HG03095 (cell line): ENCODE measurements around the gene DPM2.

ENCODE experiments used
- ATAC-seq: cut with Tn5 transposase; IDR thresholded peaks from one replicate; pipeline ENCODE4 v1.9.1; 2021; ENCODE audit warnings: moderate library complexity; ENCODE audit not compliant: unreplicated experiment

DPM2 gene

DNA sequence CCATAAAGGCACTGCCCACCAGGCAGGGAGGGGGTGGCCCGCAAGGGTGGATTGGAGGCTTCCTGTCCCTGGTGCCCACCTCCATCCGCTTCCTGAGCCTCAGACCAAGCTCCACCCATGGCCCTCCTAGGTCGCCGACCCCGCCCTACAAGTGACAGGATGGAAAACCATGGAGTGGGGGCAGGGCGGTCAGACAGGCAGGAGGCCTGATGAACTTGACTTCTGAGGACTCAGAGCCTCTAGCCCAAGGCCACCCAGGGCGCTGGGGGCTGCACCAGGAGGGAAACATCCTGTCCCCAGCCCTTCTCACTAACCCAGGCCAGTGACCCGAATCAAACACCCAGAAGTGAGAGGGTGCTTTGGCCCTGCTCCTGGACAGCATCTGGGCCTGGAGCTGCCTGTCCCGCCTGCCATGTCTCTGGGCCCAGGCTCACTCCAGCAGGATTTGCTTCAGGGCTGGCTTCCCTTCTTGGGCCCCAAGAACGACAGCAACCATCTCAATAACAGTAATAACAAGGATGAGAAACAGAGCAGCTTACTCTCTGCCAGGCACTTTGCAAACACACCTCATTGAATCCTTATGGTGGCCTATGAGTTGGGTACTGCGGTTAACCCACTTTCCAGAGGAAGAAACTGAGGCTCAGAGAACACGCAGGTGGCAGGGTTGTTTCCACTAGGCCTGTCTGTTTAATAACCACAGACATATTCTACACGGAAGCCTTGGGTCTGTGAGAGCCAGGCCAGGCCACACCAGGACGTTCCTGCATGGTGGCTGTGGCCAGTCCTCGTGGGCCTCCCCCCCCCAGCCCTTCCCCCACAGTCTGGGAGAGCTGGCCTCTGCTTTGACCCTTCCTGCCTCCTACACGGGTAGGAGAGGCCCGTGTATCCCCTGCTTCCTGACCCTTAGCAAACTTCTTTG is 33.8 kb downstream of the DPM2 start:
- peak; percentile 19 for ATAC-seq

- peak; percentile 50 for ATAC-seq
These were observed 38.3 kb downstream of the DPM2 start, which contains the start of gene ST6GALNAC6 for GRCh38 chr9:127899128-127899943. ST6GALNAC6 (minus strand) TSS chr9:127899603; CDS start chr9:127897981, 1,622 bp downstream.

- no peak for ATAC-seq
These were observed 39.1 kb downstream of the DPM2 start for GRCh38 chr9:127898433-127899127.

GRCh38 chr9:127897193-127897692 is 40.4 kb downstream of the DPM2 start:
- no peak for ATAC-seq

GRCh38 chr9:127896395-127897192 is 41.1 kb downstream of the DPM2 start:
- no peak for ATAC-seq

DNA sequence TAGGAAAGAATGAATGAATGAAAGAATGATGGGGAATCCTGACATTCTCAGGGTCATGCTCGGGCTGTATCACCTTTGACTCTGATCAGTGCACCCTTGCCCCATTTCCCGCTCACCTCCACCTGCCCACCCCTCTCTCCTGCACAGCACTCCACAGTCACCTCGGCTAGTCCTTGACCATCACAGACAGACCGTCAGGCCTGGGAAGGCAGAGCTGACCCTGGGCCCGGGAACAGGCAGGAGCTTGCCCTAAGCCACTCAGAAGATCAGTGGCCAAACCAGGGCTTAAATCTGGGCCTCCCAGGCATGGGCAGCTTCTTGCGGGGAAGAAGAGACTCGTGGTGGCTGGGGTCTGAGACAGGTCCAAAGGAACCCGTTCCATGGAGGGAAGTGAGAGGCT is 41.8 kb downstream of the DPM2 start:
- no peak for ATAC-seq

- ATAC-seq = no peak
These were observed 44.3 kb downstream of the DPM2 start for GRCh38 chr9:127893392-127893791.

DNA sequence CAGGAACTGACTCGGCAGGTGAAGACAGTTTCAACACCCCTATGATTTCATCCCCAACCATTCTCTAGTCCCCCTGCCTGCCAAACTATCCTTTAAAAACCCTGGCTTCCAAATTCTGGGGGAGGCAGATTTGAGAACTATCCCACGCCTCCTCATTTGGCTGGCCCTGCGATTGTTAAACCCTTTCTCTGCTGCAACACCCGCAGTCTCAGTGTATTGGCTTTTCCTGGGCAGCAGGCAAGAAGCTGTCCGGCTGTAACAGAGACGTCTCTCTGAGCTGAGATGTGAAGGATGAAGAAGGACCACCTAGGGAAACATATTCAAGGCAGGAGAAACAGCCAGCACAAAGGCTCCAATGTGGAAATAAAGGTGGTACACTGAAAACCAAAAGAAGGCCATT is 44.8 kb downstream of the DPM2 start:
- no peak for ATAC-seq

- ATAC-seq = no peak
These were observed 47.6 kb downstream of the DPM2 start for GRCh38 chr9:127890053-127890452.

- ATAC-seq = no peak
These were observed 49.9 kb downstream of the DPM2 start for GRCh38 chr9:127887792-127888191.

DNA sequence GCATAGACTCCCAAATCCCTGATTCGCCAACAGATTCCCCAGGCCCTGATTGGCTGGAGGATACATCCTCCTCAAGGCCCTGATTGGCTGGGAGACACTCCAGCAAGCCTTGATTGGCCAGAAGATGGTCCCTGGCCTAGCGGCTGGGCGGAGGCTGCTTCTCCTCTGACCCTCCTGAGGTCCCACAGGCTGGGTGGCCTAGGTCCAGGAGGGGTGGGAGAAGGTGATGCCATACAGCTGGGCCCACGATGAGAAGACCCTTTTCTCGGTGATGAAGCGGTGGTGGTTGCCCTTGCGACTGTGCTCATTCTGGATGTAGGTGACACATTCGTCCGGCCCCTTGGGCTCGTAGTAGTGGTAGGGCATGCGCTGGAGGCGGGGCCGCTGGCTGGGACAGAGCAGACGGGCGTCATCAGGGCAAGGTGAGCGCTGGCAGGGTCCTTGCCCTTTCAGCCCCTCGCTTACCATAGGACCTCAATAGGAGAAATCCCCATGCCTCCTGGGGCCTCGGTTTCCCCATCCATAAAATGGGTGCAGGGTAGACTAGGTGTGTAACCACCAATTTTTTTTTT is 51.2 kb downstream of the DPM2 start:
- no peak for ATAC-seq

DNA sequence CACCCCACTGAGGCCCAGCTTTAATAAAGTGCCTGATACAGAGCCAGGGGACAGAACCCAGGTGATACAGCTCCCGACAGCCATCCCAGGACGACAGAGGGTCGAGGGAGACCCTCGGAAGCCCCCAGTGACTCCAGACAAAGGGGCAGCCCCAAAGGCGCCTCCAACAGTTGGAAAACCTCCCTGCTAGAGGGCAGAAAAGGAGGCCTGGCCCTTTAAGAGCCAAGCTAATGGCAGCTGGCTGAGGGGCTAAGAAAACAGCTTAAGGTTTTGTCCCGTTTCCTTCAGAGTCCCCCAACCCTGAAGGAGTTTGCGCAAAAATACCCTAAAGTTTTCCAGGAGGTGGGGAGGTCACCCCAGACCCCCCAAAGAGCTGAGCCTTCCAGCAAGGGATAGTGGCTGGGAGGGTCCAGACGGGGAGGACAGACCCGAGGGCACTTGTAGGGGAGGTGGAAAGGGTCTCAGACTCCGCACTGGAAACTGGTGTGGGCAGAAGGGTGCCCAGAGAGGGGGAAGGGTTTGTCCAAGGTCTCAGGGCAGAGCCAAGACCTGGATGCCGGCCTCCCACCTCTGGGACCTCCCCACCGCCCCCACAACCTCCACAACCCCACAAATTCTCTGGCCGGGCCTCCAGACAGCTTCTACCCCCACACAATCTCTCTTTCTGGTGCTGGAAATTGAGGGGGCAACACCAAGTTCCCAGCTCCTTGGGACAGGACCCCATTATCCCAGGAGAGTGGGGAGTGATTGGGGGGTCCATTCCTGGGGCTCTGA is 52.0 kb downstream of the DPM2 start:
- ATAC-seq = no peak
